ENCODE data around the gene KCNIP4. TPM values are rescaled to one million over a fixed set of nuclear protein-coding genes. Genes with fewer than 3 reads are reported as not detected.
"Not testable (repeated sequence)": the region's sequence is repeated elsewhere in the genome, so short reads cannot be mapped to it uniquely, and the experiment has no call there.

Gene KCNIP4
- 3.9 TPM for polyA plus RNA-seq (2013, experiment 1 of 2)
- polyA plus RNA-seq (2013, experiment 2 of 2): 2.1 TPM

DNA sequence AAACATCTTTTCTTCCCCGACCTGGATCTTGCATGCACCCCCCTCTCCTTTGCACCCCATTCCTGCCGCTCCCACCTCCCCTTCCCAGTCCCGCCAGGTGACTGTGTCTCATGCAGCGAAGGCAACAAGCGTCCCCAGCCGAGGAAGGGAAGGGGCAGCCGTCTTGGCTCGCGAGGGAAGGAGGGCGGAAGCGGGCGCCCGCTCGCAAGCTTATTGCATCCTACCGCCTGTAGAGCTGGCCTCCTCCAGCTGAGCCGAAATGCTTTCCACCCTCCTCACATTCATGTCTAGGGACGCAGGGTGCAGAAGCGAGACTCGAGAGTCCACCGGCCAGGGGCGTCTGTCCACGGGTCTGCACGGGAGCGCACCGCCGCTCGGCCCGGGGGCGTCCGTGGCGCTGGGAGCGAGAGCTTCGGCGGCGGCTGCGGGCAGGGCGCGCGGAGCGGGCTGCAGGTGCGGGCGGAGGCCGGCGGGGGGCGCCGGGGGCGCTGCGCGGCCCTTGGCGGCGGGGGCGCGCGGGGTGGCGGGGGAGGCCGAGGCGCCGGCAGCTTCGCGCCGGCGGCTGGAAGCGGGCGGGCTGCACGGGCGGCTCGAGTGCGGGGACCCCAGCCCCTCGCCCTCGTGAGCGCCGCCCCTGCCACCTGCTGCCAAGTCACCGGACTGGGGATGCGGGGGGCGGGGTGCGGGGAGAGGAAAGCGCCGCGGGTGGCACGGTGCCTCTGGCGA is at the start of gene KCNIP4:
Gene KCNIP4 (minus strand): TSS at position 426 of the 726 bp plus-strand sequence.
- 1 to 2% methylated on average over 27 to 32 of the region's 81 CpGs for WGBS, 2 experiments (ENCODE audit: insufficient coverage in 2 of 2)

DNA sequence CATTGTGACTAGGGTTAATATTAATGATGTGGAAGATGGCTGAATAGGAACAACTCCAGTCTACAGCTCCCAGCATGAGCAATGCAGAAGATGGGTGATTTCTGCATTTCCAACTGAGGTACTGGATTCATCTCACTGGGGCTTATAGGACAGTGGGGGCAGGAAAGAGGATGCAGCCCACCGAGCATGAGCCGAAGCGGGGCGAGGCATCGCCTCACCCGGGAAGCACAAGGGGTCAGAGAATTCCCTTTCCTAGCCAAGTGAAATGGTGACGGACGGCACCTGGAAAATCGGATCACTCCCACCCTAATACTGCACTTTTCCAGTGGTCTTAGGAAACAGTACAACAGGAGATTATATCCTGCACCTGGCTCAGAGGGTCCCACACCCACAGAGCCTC is 48.0 kb upstream of the KCNIP4 start:
- H3K36me3 ChIP-seq (ENCODE audit: control insufficient read depth, insufficient read depth, low read length): not testable (repeated sequence)
- WGBS, 2 experiments (ENCODE audit: insufficient coverage in 2 of 2): 68 to 82% methylated on average over 6 to 9 of the region's 9 CpGs

More for the DNA sequence above, at the start of gene KCNIP4:
- no peaks in the 10 kb centered on the region for H3K9me3 ChIP-seq (ENCODE audit: control insufficient read depth, low read length)
- no peaks in the 10 kb centered on the region for H3K4me1 ChIP-seq (ENCODE audit: control insufficient read depth, insufficient read depth, low read length, poor library complexity, severe bottlenecking)
- peak within 1 kb of the TSS; percentile 38 for H3K4me3 ChIP-seq (ENCODE audit: extremely low read depth, insufficient read depth, low read length, poor library complexity, severe bottlenecking)
- no peaks in the 10 kb centered on the region for H3K36me3 ChIP-seq (ENCODE audit: control insufficient read depth, insufficient read depth, low read length)
- no peak within 1 kb of the TSS for H3K27ac ChIP-seq (ENCODE audit: low read depth, low read length, severe bottlenecking)

DNA sequence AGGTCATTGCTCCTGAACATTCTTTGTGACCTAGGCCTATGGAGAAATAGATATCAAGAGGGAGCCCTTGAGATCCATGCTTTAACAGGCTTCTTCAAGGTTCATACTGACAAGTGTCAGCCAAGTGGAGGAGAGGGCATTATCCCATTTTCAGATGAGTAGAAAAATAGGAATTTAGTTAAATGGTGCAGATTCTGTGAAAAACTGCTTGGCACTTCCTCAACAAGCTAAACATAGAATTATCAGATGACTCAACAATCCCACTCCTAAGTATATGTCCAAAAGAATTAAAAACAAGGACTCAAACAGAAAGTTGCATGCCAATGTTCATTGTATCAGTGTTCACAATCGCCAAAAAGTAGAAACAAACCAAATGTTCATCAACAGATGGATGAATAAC is 43.8 kb upstream of the KCNIP4 start:
- Histone ChIP-seq H3K36me3 (ENCODE audit: control insufficient read depth, insufficient read depth, low read length) (no peaks in the 10 kb centered on the region), H3K9me3 (ENCODE audit: control insufficient read depth, low read length) (no peaks in the 10 kb centered on the region), H3K27ac (ENCODE audit: low read depth, low read length, severe bottlenecking) (no peak overlapping the region), H3K4me3 (ENCODE audit: extremely low read depth, insufficient read depth, low read length, poor library complexity, severe bottlenecking) (no peak overlapping the region), H3K4me1 (ENCODE audit: control insufficient read depth, insufficient read depth, low read length, poor library complexity, severe bottlenecking) (peaks cover 6% of the 10 kb centered on the region)
- WGBS, 2 experiments (ENCODE audit: insufficient coverage in 2 of 2): no CpG with 5 or more reads among the region's 1 CpG

More for the DNA sequence above, 48.0 kb upstream of the KCNIP4 start:
- H3K9me3 ChIP-seq (ENCODE audit: control insufficient read depth, low read length); H3K4me3 ChIP-seq (ENCODE audit: extremely low read depth, insufficient read depth, low read length, poor library complexity, severe bottlenecking); H3K4me1 ChIP-seq (ENCODE audit: control insufficient read depth, insufficient read depth, low read length, poor library complexity, severe bottlenecking); H3K27ac ChIP-seq (ENCODE audit: low read depth, low read length, severe bottlenecking): not testable (repeated sequence)

GRCh38 chr4:21991562-21991961 is 43.0 kb upstream of the KCNIP4 start:
- WGBS, 2 experiments (ENCODE audit: insufficient coverage in 2 of 2): 85 to 100% methylated on average over 1 of the region's 1 CpG

DNA sequence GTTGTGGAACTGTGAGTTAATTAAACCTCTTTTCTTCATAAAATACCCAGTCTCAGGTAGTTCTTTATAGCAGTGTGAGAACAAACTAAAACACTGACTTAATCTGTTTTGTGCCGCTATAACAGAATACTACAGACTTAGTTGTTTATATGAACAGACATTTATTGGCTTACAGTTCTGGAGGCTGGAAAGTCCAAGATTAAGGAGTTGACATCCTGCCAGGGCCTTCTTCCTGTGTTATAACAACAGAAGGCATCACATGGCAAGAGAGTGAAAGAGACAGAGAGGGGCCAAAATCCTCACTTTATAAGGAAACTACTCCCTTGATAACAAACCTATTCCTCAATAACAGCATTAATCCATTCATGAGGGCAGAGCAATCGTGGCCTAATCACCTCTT is 42.5 kb upstream of the KCNIP4 start:
- Histone ChIP-seq H3K36me3 (ENCODE audit: control insufficient read depth, insufficient read depth, low read length) (no peaks in the 10 kb centered on the region), H3K4me1 (ENCODE audit: control insufficient read depth, insufficient read depth, low read length, poor library complexity, severe bottlenecking) (peaks cover 6% of the 10 kb centered on the region), H3K27ac (ENCODE audit: low read depth, low read length, severe bottlenecking) (no peak overlapping the region), H3K4me3 (ENCODE audit: extremely low read depth, insufficient read depth, low read length, poor library complexity, severe bottlenecking) (no peak overlapping the region), H3K9me3 (ENCODE audit: control insufficient read depth, low read length) (no peaks in the 10 kb centered on the region)
- 67% methylated on average over 1 of the region's 2 CpGs; no CpG with 5 or more reads in 1 of the 2 experiments for WGBS, 2 experiments (ENCODE audit: insufficient coverage in 2 of 2)

More at GRCh38 chr4:21991562-21991961, 43.0 kb upstream of the KCNIP4 start:
- no peak overlapping the region for H3K4me3 ChIP-seq (ENCODE audit: extremely low read depth, insufficient read depth, low read length, poor library complexity, severe bottlenecking)
- no peaks in the 10 kb centered on the region for H3K9me3 ChIP-seq (ENCODE audit: control insufficient read depth, low read length)
- no peaks in the 10 kb centered on the region for H3K36me3 ChIP-seq (ENCODE audit: control insufficient read depth, insufficient read depth, low read length)
- H3K27ac ChIP-seq (ENCODE audit: low read depth, low read length, severe bottlenecking): no peak overlapping the region
- peaks cover 6% of the 10 kb centered on the region for H3K4me1 ChIP-seq (ENCODE audit: control insufficient read depth, insufficient read depth, low read length, poor library complexity, severe bottlenecking)

DNA sequence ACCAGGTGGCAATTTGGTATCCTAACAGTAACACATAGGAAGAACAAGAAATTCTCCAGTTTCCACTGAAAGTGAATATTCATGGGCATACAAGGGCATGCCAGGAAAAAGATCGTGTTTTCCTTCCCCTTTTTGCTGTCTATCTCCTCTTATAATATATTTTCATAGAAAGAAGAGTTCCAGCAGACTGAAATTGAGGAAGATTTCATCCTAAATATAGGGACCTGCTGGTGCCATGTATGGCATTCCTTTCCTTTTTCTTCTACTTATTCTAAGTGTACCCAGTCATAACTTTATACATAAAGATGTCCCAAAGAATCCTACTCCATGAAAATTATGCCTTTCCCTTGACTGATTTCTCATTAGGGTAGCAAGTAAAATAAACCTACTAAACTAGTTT is 40.8 kb upstream of the KCNIP4 start:
- peaks cover 6% of the 10 kb centered on the region for H3K4me1 ChIP-seq (ENCODE audit: control insufficient read depth, insufficient read depth, low read length, poor library complexity, severe bottlenecking)
- H3K36me3 ChIP-seq (ENCODE audit: control insufficient read depth, insufficient read depth, low read length): no peaks in the 10 kb centered on the region
- no peak overlapping the region for H3K27ac ChIP-seq (ENCODE audit: low read depth, low read length, severe bottlenecking)
- H3K9me3 ChIP-seq (ENCODE audit: control insufficient read depth, low read length): no peaks in the 10 kb centered on the region
- no CpG with 5 or more reads among the region's 1 CpG for WGBS, 2 experiments (ENCODE audit: insufficient coverage in 2 of 2)
- no peak overlapping the region for H3K4me3 ChIP-seq (ENCODE audit: extremely low read depth, insufficient read depth, low read length, poor library complexity, severe bottlenecking)

DNA sequence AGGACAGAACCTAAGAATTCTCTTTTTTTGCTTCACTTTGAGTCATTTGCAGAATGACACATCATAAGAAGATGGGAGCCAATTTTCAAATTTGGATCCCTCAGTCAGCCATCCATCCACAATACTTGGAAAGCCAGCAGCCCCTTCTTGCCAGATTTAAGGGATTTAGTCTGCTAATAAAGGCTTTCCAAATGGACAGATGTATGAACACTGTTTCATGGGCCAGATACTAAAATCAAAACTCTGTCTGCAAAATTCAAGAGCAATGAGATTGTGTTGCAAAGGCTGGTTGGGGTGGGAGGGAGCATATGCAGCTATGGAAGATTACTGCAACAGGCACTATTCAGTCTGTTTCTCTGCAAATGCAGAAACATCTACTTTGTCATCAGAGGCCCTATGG is 37.7 kb upstream of the KCNIP4 start:
- Histone ChIP-seq H3K4me1 (ENCODE audit: control insufficient read depth, insufficient read depth, low read length, poor library complexity, severe bottlenecking) (no peaks in the 10 kb centered on the region), H3K27ac (ENCODE audit: low read depth, low read length, severe bottlenecking) (no peak overlapping the region), H3K36me3 (ENCODE audit: control insufficient read depth, insufficient read depth, low read length) (no peaks in the 10 kb centered on the region), H3K4me3 (ENCODE audit: extremely low read depth, insufficient read depth, low read length, poor library complexity, severe bottlenecking) (no peak overlapping the region), H3K9me3 (ENCODE audit: control insufficient read depth, low read length) (no peaks in the 10 kb centered on the region)

DNA sequence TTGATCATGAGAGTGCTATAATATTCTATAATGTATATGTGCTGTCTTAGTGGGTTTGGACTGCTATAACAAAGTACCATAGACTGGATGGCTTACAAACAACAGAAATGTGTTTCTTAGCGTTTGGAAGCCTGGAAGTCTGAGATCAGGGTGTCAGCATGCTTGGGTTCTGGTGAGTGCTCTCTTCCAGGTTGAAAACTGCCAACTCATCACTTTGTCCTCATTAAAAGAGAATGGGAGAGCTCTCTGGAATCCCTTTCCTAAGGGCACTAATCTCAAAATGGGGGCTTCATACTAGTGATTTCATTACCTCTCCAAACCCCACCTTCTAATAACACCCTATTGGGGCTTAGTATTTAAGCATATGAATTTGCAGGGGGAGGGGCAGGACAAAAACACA is 33.5 kb upstream of the KCNIP4 start:
- H3K4me3 ChIP-seq (ENCODE audit: extremely low read depth, insufficient read depth, low read length, poor library complexity, severe bottlenecking): no peak overlapping the region
- no peaks in the 10 kb centered on the region for H3K36me3 ChIP-seq (ENCODE audit: control insufficient read depth, insufficient read depth, low read length)
- H3K4me1 ChIP-seq (ENCODE audit: control insufficient read depth, insufficient read depth, low read length, poor library complexity, severe bottlenecking): no peaks in the 10 kb centered on the region
- WGBS, 2 experiments (ENCODE audit: insufficient coverage in 2 of 2): 60 to 100% methylated on average over 1 of the region's 1 CpG
- no peak overlapping the region for H3K27ac ChIP-seq (ENCODE audit: low read depth, low read length, severe bottlenecking)
- H3K9me3 ChIP-seq (ENCODE audit: control insufficient read depth, low read length): no peaks in the 10 kb centered on the region

DNA sequence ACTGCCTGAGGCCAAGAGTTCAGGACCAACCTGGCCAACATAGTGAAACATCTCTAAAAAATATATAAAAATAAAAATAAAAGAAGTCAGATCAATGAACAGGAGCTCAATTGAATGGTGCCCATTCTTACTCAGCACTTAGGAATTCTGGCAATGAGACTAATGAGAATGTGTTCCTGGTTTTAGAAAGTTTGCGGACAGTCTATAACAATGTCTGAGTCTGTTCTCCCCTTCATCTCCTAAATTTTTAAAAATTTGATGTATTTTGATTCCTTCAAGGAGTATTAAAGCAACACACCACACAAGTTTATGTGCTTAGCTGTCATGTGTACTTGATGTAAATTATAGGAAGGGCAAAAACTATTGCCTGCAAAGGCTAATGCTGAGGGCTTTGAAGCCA is 30.6 kb upstream of the KCNIP4 start:
- WGBS, 2 experiments (ENCODE audit: insufficient coverage in 2 of 2): no CpG with 5 or more reads among the region's 1 CpG
- no peak overlapping the region for H3K4me3 ChIP-seq (ENCODE audit: extremely low read depth, insufficient read depth, low read length, poor library complexity, severe bottlenecking)

GRCh38 chr4:21976166-21976565 is 27.6 kb upstream of the KCNIP4 start:
- H3K9me3 ChIP-seq (ENCODE audit: control insufficient read depth, low read length): no peaks in the 10 kb centered on the region
- H3K36me3 ChIP-seq (ENCODE audit: control insufficient read depth, insufficient read depth, low read length): no peaks in the 10 kb centered on the region
- no peak overlapping the region for H3K4me3 ChIP-seq (ENCODE audit: extremely low read depth, insufficient read depth, low read length, poor library complexity, severe bottlenecking)
- WGBS, 2 experiments (ENCODE audit: insufficient coverage in 2 of 2): no CpG with 5 or more reads among the region's 1 CpG
- no peaks in the 10 kb centered on the region for H3K4me1 ChIP-seq (ENCODE audit: control insufficient read depth, insufficient read depth, low read length, poor library complexity, severe bottlenecking)
- H3K27ac ChIP-seq (ENCODE audit: low read depth, low read length, severe bottlenecking): no peak overlapping the region

More for the DNA sequence above, 30.6 kb upstream of the KCNIP4 start:
- Histone ChIP-seq H3K36me3 (ENCODE audit: control insufficient read depth, insufficient read depth, low read length) (no peaks in the 10 kb centered on the region), H3K4me1 (ENCODE audit: control insufficient read depth, insufficient read depth, low read length, poor library complexity, severe bottlenecking) (no peaks in the 10 kb centered on the region), H3K9me3 (ENCODE audit: control insufficient read depth, low read length) (no peaks in the 10 kb centered on the region), H3K27ac (ENCODE audit: low read depth, low read length, severe bottlenecking) (no peak overlapping the region)

DNA sequence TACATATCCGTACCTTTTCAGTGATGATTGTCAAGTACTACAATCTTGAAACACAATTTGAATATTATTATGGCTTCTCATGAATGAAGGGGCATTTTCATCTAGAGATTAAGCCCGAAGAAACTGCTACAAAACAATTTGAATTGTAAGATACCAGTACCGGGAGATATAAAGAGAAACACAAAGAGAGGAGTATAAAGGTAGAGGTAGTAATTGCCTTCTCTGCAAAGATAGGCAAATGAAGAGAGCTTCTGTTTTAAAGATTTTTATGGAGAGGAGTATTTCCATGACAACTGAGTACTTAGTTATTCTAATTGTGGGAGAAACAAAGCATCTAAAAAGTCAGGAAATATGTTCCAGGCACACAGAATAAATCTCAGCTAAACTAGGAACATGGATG is 25.3 kb upstream of the KCNIP4 start:
- no peak overlapping the region for H3K4me3 ChIP-seq (ENCODE audit: extremely low read depth, insufficient read depth, low read length, poor library complexity, severe bottlenecking)
- no peaks in the 10 kb centered on the region for H3K4me1 ChIP-seq (ENCODE audit: control insufficient read depth, insufficient read depth, low read length, poor library complexity, severe bottlenecking)
- no peaks in the 10 kb centered on the region for H3K36me3 ChIP-seq (ENCODE audit: control insufficient read depth, insufficient read depth, low read length)
- WGBS, 2 experiments (ENCODE audit: insufficient coverage in 2 of 2): 67 to 81% methylated on average over 1 to 2 of the region's 3 CpGs
- H3K27ac ChIP-seq (ENCODE audit: low read depth, low read length, severe bottlenecking): no peak overlapping the region
- no peaks in the 10 kb centered on the region for H3K9me3 ChIP-seq (ENCODE audit: control insufficient read depth, low read length)

Measured in mesodermal cell (in vitro differentiated cells).